GM12878 (cell line): ENCODE data around the gene BCL2. TPM values are rescaled to one million over a fixed set of nuclear protein-coding genes. Genes with fewer than 3 reads are reported as not detected.

ENCODE experiments used
- BRCA1 ChIP-seq: IDR thresholded peaks from 2 replicates; pipeline ENCODE4 v1.6.1; 2011; ENCODE audit warnings: low read depth, low read length, improper control_type of control experiment
- CEBPB ChIP-seq, 2 experiments: fragments of 150-350 bp in 1 of 2; IDR thresholded peaks; 2 replicates each; pipeline ENCODE4 v1.6.1; 2012 to 2014; ENCODE audit warnings: low read depth in 2 of 2, low read length in 2 of 2, borderline replicate concordance in 1 of 2, inconsistent platforms in 1 of 2
- CHD4 ChIP-seq: fragments of 200-600 bp; sonication (generic); IDR thresholded peaks from 2 replicates; pipeline ENCODE4 v1.6.1; 2016; ENCODE audit warnings: mild to moderate bottlenecking
- DPF2 ChIP-seq: fragments of 450-650 bp; IDR thresholded peaks from 2 replicates; pipeline ENCODE4 v1.6.1; 2017; ENCODE audit warnings: mild to moderate bottlenecking
- EED ChIP-seq: sonication (generic); IDR thresholded peaks from 2 replicates; pipeline ENCODE4 v1.6.1; 2016; ENCODE audit warnings: antibody characterized with exemption, low read depth
- GABPA ChIP-seq: IDR thresholded peaks from 2 replicates; pipeline ENCODE4 v1.6.1; 2014; ENCODE audit warnings: antibody characterized with exemption, low read depth, mild to moderate bottlenecking, inconsistent platforms
- IRF4 ChIP-seq: IDR thresholded peaks from 2 replicates; pipeline ENCODE4 v1.6.1; 2011; ENCODE audit warnings: low read depth, low read length
- JUNB ChIP-seq: IDR thresholded peaks from 2 replicates; pipeline ENCODE4 v1.6.1; 2016; ENCODE audit warnings: antibody characterized with exemption, mild to moderate bottlenecking
- KLF5 ChIP-seq: fragments of 450-650 bp; IDR thresholded peaks from 2 replicates; pipeline ENCODE4 v1.6.1; 2014; ENCODE audit warnings: mild to moderate bottlenecking; ENCODE audit not compliant: partially characterized antibody
- LARP7 ChIP-seq: fragments of 450-650 bp; IDR thresholded peaks from 2 replicates; pipeline ENCODE4 v1.6.1; 2017; ENCODE audit warnings: mild to moderate bottlenecking
- RBBP5 ChIP-seq: fragments of 200-600 bp; sonication (generic); conservative IDR thresholded peaks from 2 replicates; pipeline ENCODE4 v1.6.1; 2016
- SIN3A ChIP-seq: IDR thresholded peaks from 2 replicates; pipeline ENCODE4 v1.6.1; 2012; ENCODE audit warnings: low read depth, low read length, improper control_type of control experiment
- SMAD5 ChIP-seq: IDR thresholded peaks from 2 replicates; pipeline ENCODE4 v1.6.1; 2016; ENCODE audit warnings: antibody characterized with exemption, low read depth
- SP1 ChIP-seq: IDR thresholded peaks from one replicate; pipeline ENCODE4 v1.6.1; 2011; ENCODE audit warnings: low read depth, low read length
- TCF12 ChIP-seq: IDR thresholded peaks from 2 replicates; pipeline ENCODE4 v1.6.1; 2011; ENCODE audit warnings: low read depth, mild to moderate bottlenecking, low read length
- ZNF24 ChIP-seq: fragments of 450-650 bp; IDR thresholded peaks from 2 replicates; pipeline ENCODE4 v1.6.1; 2017; ENCODE audit warnings: antibody characterized with exemption, mild to moderate bottlenecking
- ZNF622 ChIP-seq: fragments of 450-650 bp; IDR thresholded peaks from 2 replicates; pipeline ENCODE4 v1.6.1; 2017; ENCODE audit warnings: mild to moderate bottlenecking, inconsistent platforms
- ZZZ3 ChIP-seq: IDR thresholded peaks from 2 replicates; pipeline ENCODE4 v1.6.1; 2011; ENCODE audit warnings: low read depth; ENCODE audit not compliant: control insufficient read depth, insufficient read length
- polyA plus RNA-seq, 11 experiments: library from polyadenylated mRNA; depleted of rRNA in 4 of 11; unstranded in 6 of 11; stranded (reverse) in 5 of 11; fragments of >200 nt; fragmentation: Nextera tagmentation in 4 of 11; fragmentation: Illumina TruSeq in 1 of 11; extraction: Ambion mirVana in 4 of 11; extraction: Trizol in 1 of 11; gene quantifications; 1 replicate in 1 of 11; 2 replicates in 10 of 11; pipeline versions ENCODE4 v1.2.1 to v1.2.3, GENCODE V29; 2011 to 2016; ENCODE audit warnings: inconsistent platforms in 2 of 11, missing spikeins in 2 of 11, low read depth in 1 of 11
- total RNA-seq, 4 experiments: library from RNA; depleted of rRNA in 3 of 4; stranded (reverse); fragments of >200 nt in 3 of 4; fragmentation: Illumina TruSeq in 1 of 4; extraction: Trizol in 1 of 4; gene quantifications; 2 replicates each; pipeline versions ENCODE4 v1.2.1 to v1.2.3, GENCODE V29; 2013 to 2021
- TF ChIP-seq, protein P1 (sequence below): IDR thresholded peaks from 2 replicates; pipeline ENCODE4 v1.6.1; 2012; ENCODE audit warnings: low read length, inconsistent platforms
- TF ChIP-seq, protein P2 (sequence below): fragments of 450-650 bp; IDR thresholded peaks from 2 replicates; pipeline ENCODE4 v1.6.1; 2016; ENCODE audit warnings: mild to moderate bottlenecking
- TF ChIP-seq, protein P3 (sequence below): fragments of 450-650 bp; IDR thresholded peaks from 2 replicates; pipeline ENCODE4 v1.6.1; 2018; ENCODE audit warnings: borderline replicate concordance, mild to moderate bottlenecking; ENCODE audit not compliant: partially characterized antibody
- TF ChIP-seq, protein P4 (sequence below): IDR thresholded peaks from 2 replicates; pipeline ENCODE4 v1.6.1; 2011; ENCODE audit warnings: borderline replicate concordance, low read depth, mild to moderate bottlenecking, moderate library complexity, mixed read lengths, low read length; ENCODE audit not compliant: insufficient read depth; ENCODE audit errors: extremely low read length
- TF ChIP-seq, protein P5 (sequence below): fragments of 450-650 bp; IDR thresholded peaks from 2 replicates; pipeline ENCODE4 v1.6.1; 2017; ENCODE audit warnings: antibody characterized with exemption, mild to moderate bottlenecking, moderate library complexity

The BCL2 gene
- total and polyA plus RNA-seq, 10 of the 15 experiments (the other 5 are each of a cell fraction or from before 2014, with no cell fraction given), result 4.1 to 47.8 (median 19.3) TPM

DNA sequence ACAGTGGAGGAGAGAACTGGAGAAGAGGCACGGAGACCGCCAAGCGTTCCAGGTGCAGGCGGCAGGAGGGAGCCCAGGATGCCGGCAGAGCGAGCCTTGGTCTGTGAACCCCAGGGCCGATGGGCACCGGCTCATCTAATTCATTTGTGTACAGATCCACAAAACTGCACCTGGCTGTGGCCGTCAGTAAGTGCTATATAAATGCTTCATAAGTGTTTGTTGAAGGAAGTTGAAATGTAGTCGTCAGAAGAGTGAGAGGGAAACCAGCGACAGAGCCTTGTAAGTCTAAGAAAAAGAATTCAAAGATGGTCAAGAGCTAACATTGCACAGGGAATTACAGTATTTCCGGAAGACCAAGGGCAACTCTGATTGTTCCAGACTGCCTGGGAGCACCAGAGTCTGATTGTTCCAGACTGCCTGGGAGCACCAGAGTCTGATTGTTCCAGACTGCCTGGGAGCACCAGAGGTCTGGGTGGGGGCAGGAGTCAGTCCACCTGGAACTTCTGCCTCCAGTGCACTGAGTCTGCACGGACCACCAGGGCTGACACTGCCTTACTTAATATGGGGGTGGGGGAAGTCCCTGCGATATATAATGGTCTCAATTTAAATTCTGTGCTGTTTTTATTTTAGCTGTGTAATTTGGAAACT lies 112.3 kb downstream of the BCL2 start (continued):
- TF ChIP-seq, protein P1, sequence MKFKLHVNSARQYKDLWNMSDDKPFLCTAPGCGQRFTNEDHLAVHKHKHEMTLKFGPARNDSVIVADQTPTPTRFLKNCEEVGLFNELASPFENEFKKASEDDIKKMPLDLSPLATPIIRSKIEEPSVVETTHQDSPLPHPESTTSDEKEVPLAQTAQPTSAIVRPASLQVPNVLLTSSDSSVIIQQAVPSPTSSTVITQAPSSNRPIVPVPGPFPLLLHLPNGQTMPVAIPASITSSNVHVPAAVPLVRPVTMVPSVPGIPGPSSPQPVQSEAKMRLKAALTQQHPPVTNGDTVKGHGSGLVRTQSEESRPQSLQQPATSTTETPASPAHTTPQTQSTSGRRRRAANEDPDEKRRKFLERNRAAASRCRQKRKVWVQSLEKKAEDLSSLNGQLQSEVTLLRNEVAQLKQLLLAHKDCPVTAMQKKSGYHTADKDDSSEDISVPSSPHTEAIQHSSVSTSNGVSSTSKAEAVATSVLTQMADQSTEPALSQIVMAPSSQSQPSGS, result 0 out of 2 replicates have a peak, but pooled peaks have one; percentile 16
- TF ChIP-seq EED (no peak; the same call in 1 of the 2 replicates), ZNF622 (no peak), CEBPB (IDR thresholded peaks at IDR 0.05; ENCODE audit: borderline replicate concordance in 1 of 2, low read depth in 2 of 2, low read length in 2 of 2) (no peak), GABPA (no peak), JUNB (0 out of 2 replicates have a peak, but pooled peaks have one; percentile 40), CHD4 (no peak), RBBP5 (no peak), BRCA1 (no peak), ZZZ3 (no peak), ZNF24 (no peak), IRF4 (no peak), SP1 (no peak), LARP7 (no peak), SIN3A (no peak), DPF2 (0 out of 2 replicates have a peak, but pooled peaks have one; percentile 18), TCF12 (peak; percentile 47; the same call in 1 of the 2 replicates), SMAD5 (no peak), KLF5 (no peak)
- TF ChIP-seq, protein P2, sequence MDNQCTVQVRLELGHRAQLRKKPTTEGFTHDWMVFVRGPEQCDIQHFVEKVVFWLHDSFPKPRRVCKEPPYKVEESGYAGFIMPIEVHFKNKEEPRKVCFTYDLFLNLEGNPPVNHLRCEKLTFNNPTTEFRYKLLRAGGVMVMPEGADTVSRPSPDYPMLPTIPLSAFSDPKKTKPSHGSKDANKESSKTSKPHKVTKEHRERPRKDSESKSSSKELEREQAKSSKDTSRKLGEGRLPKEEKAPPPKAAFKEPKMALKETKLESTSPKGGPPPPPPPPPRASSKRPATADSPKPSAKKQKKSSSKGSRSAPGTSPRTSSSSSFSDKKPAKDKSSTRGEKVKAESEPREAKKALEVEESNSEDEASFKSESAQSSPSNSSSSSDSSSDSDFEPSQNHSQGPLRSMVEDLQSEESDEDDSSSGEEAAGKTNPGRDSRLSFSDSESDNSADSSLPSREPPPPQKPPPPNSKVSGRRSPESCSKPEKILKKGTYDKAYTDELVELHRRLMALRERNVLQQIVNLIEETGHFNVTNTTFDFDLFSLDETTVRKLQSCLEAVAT, result no peak
- TF ChIP-seq, protein P3, sequence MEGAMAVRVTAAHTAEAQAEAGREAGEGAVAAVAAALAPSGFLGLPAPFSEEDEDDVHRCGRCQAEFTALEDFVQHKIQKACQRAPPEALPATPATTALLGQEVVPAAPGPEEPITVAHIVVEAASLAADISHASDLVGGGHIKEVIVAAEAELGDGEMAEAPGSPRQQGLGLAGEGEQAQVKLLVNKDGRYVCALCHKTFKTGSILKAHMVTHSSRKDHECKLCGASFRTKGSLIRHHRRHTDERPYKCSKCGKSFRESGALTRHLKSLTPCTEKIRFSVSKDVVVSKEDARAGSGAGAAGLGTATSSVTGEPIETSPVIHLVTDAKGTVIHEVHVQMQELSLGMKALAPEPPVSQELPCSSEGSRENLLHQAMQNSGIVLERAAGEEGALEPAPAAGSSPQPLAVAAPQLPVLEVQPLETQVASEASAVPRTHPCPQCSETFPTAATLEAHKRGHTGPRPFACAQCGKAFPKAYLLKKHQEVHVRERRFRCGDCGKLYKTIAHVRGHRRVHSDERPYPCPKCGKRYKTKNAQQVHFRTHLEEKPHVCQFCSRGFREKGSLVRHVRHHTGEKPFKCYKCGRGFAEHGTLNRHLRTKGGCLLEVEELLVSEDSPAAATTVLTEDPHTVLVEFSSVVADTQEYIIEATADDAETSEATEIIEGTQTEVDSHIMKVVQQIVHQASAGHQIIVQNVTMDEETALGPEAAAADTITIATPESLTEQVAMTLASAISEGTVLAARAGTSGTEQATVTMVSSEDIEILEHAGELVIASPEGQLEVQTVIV, result no peak
- TF ChIP-seq, protein P4, sequence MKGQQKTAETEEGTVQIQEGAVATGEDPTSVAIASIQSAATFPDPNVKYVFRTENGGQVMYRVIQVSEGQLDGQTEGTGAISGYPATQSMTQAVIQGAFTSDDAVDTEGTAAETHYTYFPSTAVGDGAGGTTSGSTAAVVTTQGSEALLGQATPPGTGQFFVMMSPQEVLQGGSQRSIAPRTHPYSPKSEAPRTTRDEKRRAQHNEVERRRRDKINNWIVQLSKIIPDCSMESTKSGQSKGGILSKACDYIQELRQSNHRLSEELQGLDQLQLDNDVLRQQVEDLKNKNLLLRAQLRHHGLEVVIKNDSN, result no peak
- TF ChIP-seq, protein P5, sequence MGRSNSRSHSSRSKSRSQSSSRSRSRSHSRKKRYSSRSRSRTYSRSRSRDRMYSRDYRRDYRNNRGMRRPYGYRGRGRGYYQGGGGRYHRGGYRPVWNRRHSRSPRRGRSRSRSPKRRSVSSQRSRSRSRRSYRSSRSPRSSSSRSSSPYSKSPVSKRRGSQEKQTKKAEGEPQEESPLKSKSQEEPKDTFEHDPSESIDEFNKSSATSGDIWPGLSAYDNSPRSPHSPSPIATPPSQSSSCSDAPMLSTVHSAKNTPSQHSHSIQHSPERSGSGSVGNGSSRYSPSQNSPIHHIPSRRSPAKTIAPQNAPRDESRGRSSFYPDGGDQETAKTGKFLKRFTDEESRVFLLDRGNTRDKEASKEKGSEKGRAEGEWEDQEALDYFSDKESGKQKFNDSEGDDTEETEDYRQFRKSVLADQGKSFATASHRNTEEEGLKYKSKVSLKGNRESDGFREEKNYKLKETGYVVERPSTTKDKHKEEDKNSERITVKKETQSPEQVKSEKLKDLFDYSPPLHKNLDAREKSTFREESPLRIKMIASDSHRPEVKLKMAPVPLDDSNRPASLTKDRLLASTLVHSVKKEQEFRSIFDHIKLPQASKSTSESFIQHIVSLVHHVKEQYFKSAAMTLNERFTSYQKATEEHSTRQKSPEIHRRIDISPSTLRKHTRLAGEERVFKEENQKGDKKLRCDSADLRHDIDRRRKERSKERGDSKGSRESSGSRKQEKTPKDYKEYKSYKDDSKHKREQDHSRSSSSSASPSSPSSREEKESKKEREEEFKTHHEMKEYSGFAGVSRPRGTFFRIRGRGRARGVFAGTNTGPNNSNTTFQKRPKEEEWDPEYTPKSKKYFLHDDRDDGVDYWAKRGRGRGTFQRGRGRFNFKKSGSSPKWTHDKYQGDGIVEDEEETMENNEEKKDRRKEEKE, result no peak
